GM12878 (cell line): ENCODE data around the gene NTRK3.

Experiments used
- POLR2A ChIP-seq: IDR thresholded peaks from 2 replicates; pipeline ENCODE4 v1.6.1; 2011; ENCODE audit warnings: low read depth, mild to moderate bottlenecking, low read length
- RFX5 ChIP-seq: IDR thresholded peaks from 2 replicates; pipeline ENCODE4 v1.6.1; 2011; ENCODE audit warnings: low read depth, low read length, improper control_type of control experiment
- SIX5 ChIP-seq: IDR thresholded peaks from 2 replicates; pipeline ENCODE4 v1.6.1; 2011; ENCODE audit warnings: mild to moderate bottlenecking, low read depth, low read length, moderate library complexity; ENCODE audit not compliant: severe bottlenecking
- TF ChIP-seq, protein P1 (sequence below), 3 experiments: IDR thresholded peaks in 2 of 3; conservative IDR thresholded peaks in 1 of 3; 2 replicates each; pipeline ENCODE4 v1.5.1; 2011; ENCODE audit warnings: low read depth in 3 of 3, low read length in 3 of 3, mild to moderate bottlenecking in 3 of 3, control low read depth in 2 of 3, moderate library complexity in 2 of 3, inconsistent platforms in 1 of 3, mixed read lengths in 1 of 3; ENCODE audit not compliant: control insufficient read depth in 2 of 3, insufficient read depth in 1 of 3; ENCODE audit errors: extremely low read depth in 1 of 3
- TF ChIP-seq, protein P2 (sequence below): IDR thresholded peaks from 2 replicates; pipeline ENCODE4 v1.6.1; 2012; ENCODE audit warnings: low read depth, low read length, improper control_type of control experiment

DNA sequence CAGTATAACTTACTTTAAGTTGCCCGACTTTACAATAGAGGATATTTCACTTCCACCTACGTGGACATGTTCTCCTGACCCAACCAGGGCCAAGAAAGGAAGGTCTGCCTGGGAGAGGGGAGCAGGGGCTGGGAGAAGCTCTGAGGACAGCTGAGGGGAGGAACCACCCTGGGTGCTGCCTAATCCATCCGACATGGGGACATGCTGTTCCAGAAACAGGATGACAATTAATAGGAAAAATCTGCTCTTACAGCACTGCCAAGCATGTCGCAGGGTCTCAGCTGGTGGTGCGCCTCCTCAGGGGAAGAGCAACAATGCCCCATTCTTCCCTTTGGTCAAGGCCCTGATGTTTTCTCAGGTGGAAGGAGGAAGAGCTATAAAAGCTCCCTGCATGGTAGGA is 132.3 kb downstream of the NTRK3 start:
- TF ChIP-seq SIX5 (no peak), RFX5 (no peak), POLR2A (no peak)
- TF ChIP-seq, protein P1, sequence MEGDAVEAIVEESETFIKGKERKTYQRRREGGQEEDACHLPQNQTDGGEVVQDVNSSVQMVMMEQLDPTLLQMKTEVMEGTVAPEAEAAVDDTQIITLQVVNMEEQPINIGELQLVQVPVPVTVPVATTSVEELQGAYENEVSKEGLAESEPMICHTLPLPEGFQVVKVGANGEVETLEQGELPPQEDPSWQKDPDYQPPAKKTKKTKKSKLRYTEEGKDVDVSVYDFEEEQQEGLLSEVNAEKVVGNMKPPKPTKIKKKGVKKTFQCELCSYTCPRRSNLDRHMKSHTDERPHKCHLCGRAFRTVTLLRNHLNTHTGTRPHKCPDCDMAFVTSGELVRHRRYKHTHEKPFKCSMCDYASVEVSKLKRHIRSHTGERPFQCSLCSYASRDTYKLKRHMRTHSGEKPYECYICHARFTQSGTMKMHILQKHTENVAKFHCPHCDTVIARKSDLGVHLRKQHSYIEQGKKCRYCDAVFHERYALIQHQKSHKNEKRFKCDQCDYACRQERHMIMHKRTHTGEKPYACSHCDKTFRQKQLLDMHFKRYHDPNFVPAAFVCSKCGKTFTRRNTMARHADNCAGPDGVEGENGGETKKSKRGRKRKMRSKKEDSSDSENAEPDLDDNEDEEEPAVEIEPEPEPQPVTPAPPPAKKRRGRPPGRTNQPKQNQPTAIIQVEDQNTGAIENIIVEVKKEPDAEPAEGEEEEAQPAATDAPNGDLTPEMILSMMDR (IDR thresholded peaks at IDR 0.05 in 2 of 3, conservative IDR thresholded peaks at IDR 0.05 in 1 of 3; ENCODE audit: control insufficient read depth in 2 of 3, extremely low read depth in 1 of 3, insufficient read depth in 1 of 3, low read depth in 3 of 3, low read length in 3 of 3) = no peak
- TF ChIP-seq, protein P2, sequence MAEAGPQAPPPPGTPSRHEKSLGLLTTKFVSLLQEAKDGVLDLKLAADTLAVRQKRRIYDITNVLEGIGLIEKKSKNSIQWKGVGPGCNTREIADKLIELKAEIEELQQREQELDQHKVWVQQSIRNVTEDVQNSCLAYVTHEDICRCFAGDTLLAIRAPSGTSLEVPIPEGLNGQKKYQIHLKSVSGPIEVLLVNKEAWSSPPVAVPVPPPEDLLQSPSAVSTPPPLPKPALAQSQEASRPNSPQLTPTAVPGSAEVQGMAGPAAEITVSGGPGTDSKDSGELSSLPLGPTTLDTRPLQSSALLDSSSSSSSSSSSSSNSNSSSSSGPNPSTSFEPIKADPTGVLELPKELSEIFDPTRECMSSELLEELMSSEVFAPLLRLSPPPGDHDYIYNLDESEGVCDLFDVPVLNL = no peak
